ENCODE results near the gene OR10A3.
"Not testable (repeated sequence)": the region's sequence is repeated elsewhere in the genome, so short reads cannot be mapped to it uniquely, and the experiment has no call there.

OR10A3 gene, protein sequence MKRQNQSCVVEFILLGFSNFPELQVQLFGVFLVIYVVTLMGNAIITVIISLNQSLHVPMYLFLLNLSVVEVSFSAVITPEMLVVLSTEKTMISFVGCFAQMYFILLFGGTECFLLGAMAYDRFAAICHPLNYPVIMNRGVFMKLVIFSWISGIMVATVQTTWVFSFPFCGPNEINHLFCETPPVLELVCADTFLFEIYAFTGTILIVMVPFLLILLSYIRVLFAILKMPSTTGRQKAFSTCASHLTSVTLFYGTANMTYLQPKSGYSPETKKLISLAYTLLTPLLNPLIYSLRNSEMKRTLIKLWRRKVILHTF

GRCh38 chr11:7941608-7942007 is at the start of gene OR10A3:
Gene OR10A3, minus strand, starts transcription at chr11:7941708. Its CDS starts 2,188 bp downstream, at chr11:7939520.
- no peak for DNase-seq (ENCODE audit: low read depth in 1 of 2, low spot score in 1 of 2)

DNA sequence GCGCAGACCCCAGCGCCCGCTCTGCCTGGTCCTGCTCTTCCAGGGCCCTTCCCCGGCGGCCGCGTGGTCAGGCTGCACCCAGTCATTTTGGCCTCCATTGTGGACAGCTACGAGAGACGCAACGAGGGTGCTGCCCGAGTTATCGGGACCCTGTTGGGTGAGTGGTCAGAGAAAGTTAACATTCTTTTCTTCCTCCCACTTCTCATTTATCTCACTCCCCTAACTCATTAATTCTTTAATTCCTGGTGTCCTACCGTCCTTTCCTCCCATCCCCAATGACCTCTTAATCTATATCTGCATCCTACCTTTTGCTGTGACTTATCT is 46.0 kb upstream of the OR10A3 start:
- DNase-seq (ENCODE audit: low read depth in 1 of 2, low spot score in 1 of 2), result not testable (repeated sequence)

- peak; percentile 68 to 78 for DNase-seq (ENCODE audit: low read depth in 1 of 2, low spot score in 1 of 2)
These were observed 45.5 kb upstream of the OR10A3 start, which contains the start of gene EIF3F for GRCh38 chr11:7986768-7987559. Gene EIF3F, plus strand, starts transcription at chr11:7987337. Its CDS starts 16 bp downstream, at chr11:7987353.

GRCh38 chr11:7983832-7984590 is 42.5 kb upstream of the OR10A3 start:
- DNase-seq (ENCODE audit: low read depth in 1 of 2, low spot score in 1 of 2), result no peak

GRCh38 chr11:7982582-7983119 is 41.1 kb upstream of the OR10A3 start:
- no peak for DNase-seq (ENCODE audit: low read depth in 1 of 2, low spot score in 1 of 2)

DNA sequence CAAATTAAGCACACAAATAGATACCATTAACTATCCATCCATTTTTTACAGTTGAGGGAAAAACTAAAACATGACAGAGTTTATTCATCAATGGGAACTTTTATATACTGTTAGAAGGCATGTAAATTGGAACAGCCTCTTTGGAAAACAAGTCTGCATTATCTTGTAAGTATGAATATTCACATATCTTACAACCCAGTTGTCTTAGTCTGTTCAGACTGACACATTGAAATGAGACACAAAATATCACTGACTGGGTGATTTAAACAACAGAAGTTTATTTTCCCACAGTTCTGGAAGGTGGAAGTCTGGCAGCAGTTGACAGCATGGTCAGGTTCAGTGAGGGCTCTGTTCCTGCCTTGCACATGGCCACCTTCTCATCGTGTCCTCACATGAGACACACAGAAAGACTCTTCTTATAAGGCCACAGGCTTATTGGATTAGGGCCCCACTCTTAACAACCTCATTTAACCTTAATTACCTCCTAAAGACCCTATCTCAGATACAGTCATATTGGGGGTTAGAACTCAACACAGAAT is 40.2 kb upstream of the OR10A3 start:
- DNase-seq (ENCODE audit: low read depth in 1 of 2, low spot score in 1 of 2), result no peak

DNA sequence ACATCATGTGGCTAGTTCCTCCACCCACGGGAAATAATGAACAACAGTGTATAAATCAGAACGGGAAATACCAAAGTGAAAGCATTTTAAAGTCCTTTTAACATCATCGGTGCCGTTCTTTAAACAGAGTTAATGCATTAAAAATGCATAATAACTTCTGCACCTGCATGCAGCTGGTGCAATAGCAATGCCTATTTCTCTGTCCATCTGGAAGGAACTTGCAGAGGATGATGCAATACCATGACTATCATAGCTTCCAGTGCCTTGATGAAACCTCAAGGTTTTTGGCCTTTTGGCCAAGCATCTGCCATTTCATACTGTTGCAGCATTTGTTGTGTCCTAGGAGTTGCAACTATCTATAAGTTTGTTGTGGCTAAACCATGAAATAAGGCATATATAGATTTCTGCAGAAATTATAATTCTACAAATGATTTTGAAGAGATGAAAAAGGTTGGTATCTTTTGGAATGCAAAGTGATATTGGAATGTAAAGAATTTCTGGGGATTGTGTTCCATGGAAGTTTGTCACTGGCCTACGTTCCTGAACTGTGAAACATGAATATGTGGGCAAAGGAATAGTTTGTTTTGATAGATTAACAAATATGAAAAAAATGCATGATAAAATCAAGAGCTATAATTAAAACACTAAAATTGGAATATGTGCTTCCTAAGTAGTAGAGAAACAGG is 35.9 kb upstream of the OR10A3 start:
- DNase-seq (ENCODE audit: low read depth in 1 of 2, low spot score in 1 of 2), result no peak

DNA sequence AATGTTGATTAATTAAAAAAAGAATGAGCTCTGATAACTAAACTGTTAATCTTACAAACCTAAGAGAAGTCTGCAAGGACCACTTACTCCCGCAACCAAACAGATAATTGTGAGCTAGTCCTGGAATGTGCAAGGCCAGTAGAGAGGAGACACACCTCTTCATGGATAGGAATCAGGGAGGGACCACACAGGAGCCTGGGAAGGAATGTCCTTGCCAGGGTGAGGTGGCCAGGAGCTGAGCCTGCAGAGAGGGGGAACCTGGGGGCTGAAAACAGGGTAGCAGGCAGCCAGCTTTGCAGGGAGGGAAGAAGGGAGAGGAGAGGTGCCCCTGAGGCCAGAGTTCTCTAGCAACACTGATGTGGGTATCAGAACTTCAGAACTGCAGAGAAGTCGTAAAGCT is 33.2 kb upstream of the OR10A3 start:
- no peak for DNase-seq (ENCODE audit: low read depth in 1 of 2, low spot score in 1 of 2)

DNA sequence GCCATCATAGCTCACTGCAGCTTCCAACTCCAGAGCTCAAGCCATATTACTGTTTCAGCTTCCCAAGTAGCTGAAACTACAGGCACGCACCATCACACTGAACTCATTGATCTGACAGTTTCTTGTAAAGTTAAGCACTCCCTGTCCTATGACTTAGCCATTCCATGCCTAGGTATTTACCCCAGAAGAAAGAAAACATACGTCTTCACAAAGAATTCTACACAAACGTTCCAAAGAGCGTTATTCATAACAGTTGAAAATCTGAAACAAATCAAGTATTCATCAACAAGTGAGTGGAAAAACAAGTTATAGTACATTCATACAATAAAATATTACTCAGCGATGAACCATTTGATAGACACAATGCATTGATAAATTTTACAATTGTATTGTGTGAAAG is 31.5 kb upstream of the OR10A3 start:
- no peak for DNase-seq (ENCODE audit: low read depth in 1 of 2, low spot score in 1 of 2)

GRCh38 chr11:7971846-7972245 is 30.3 kb upstream of the OR10A3 start:
- no peak for DNase-seq (ENCODE audit: low read depth in 1 of 2, low spot score in 1 of 2)

- DNase-seq (ENCODE audit: low read depth in 1 of 2, low spot score in 1 of 2), result no peak
These were observed 28.5 kb upstream of the OR10A3 start for GRCh38 chr11:7969756-7970646.

DNA sequence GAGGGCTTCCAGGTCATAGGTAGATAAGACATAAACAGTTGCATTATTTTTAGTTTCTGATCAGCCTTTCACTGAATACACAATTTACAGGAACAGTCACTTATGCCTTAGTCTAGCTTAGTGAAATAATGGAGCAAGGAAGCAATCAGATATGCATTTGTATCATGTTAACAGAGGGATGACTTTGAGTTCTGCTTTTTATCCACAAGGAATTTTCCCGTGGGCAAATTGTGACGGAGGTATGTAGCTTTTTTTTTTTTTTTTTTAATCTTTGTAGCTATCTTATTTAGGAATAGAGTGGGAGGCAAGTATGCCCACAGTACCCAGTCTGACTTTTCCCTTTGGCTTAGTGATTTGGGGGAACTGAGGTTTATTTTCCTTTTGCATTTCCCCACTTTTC is 27.2 kb upstream of the OR10A3 start:
- no peak for DNase-seq (ENCODE audit: low read depth in 1 of 2, low spot score in 1 of 2)

GRCh38 chr11:7967826-7968225 is 26.3 kb upstream of the OR10A3 start:
- DNase-seq (ENCODE audit: low read depth in 1 of 2, low spot score in 1 of 2), result no peak

- DNase-seq (ENCODE audit: low read depth in 1 of 2, low spot score in 1 of 2), result no peak
These were observed 25.6 kb upstream of the OR10A3 start for GRCh38 chr11:7967097-7967496.

DNA sequence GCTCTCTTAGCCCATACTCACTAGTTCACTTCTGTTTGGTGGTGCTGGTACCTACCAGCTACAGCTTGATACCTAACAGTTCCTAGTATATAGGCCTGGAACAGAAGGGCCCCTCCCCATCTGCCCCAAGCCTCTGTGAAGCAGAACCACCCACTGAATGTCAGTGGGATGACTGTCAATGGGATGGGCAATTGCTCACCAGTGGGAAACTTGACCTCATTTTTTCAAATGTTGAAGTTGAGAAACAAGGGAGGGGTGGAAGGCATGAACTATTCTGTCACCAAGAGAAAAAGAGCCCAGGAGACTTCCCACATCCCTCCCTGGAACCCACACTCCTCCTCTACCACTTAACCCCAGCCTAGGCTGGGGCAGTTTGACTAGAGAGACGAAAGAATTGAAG is 23.9 kb upstream of the OR10A3 start, which contains the start of gene NLRP10:
TSS of gene NLRP10 (minus strand) at position 62 of the 400 bp plus-strand sequence. CDS start 1,952 bp downstream, outside the sequence.
- no peak for DNase-seq (ENCODE audit: low read depth in 1 of 2, low spot score in 1 of 2)

DNA sequence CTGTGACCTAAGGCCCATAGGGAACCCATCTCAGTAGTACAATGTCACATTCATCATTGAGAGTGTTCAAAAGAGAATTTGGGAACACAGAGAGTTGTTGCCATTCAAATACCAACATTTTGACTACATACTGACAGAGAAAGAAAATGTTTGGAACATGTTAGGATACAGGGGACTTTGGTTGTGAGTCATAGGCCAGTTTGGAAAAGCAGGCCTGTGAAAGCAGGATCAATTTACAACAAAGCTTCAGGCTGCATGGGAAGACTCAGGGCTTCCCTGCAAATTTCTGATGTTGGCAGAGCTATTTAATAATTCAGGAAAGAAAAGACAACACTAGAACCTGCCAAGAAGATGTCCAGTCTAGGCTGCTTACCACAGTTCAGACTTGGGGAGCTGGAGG is 23.4 kb upstream of the OR10A3 start:
- no peak for DNase-seq (ENCODE audit: low read depth in 1 of 2, low spot score in 1 of 2)

- no peak for DNase-seq (ENCODE audit: low read depth in 1 of 2, low spot score in 1 of 2)
These were observed 22.8 kb upstream of the OR10A3 start for GRCh38 chr11:7964261-7964660.

- no peak for DNase-seq (ENCODE audit: low read depth in 1 of 2, low spot score in 1 of 2)
These were observed 13.7 kb upstream of the OR10A3 start for GRCh38 chr11:7955191-7955590.

- DNase-seq (ENCODE audit: low read depth in 1 of 2, low spot score in 1 of 2), result no peak
These were observed 8.4 kb upstream of the OR10A3 start for GRCh38 chr11:7949934-7950333.

- no peak for DNase-seq (ENCODE audit: low read depth in 1 of 2, low spot score in 1 of 2)
These were observed 2.6 kb upstream of the OR10A3 start for GRCh38 chr11:7944123-7944522.

Measured in activated T-helper 1 cell treated with anti-CD3 and anti-CD28 coated beads, Interleukin-2, amount 50 U/mL, for 16 hours (primary cell).